GM10266 (cell line): ENCODE measurements around the gene COPG1.
"Not testable (repeated sequence)": the region's sequence is repeated elsewhere in the genome, so short reads cannot be mapped to it uniquely, and the experiment has no call there.

Experiments used
- DNase-seq: peaks from one replicate; pipeline ENCODE4 v3.0.0; 2012; ENCODE audit errors: extremely low spot score
- CTCF ChIP-seq: IDR thresholded peaks from 2 replicates; pipeline ENCODE4 v1.5.1; 2012; ENCODE audit warnings: mild to moderate bottlenecking, low read depth; ENCODE audit not compliant: control insufficient read depth, insufficient read depth; ENCODE audit errors: missing control alignments

COPG1 gene

GRCh38 chr3:129218742-129219141 lies 30.7 kb upstream of the COPG1 start:
- no peak for TF ChIP-seq CTCF

GRCh38 chr3:129224387-129224786 lies 25.0 kb upstream of the COPG1 start:
- not testable (repeated sequence) for DNase-seq

More at GRCh38 chr3:129218742-129219141, 30.7 kb upstream of the COPG1 start:
- no peak for DNase-seq

- DNase-seq = no peak
- TF ChIP-seq CTCF = no peak
Observed at GRCh38 chr3:129224984-129225393, 24.4 kb upstream of the COPG1 start.

- no peak for DNase-seq
- no peak for TF ChIP-seq CTCF
Observed at GRCh38 chr3:129226374-129226773, 23.0 kb upstream of the COPG1 start.

- TF ChIP-seq CTCF = no peak
- no peak for DNase-seq
Observed at GRCh38 chr3:129228891-129229585, 20.4 kb upstream of the COPG1 start.

GRCh38 chr3:129230311-129231019 lies 18.9 kb upstream of the COPG1 start:
- no peak for DNase-seq
- TF ChIP-seq CTCF = no peak

GRCh38 chr3:129231331-129232119 lies 17.9 kb upstream of the COPG1 start:
- no peak for TF ChIP-seq CTCF
- no peak for DNase-seq
